Fibroblast of lung (primary cell): ENCODE data around the gene STAT4. TPM values are rescaled to one million over a fixed set of nuclear protein-coding genes. Genes with fewer than 3 reads are reported as not detected.

Source experiments
- DNase-seq, 2 donors: peaks; one replicate each; pipeline versions ENCODE4 v3.0.0 to v3.0.0-alpha.2; 2010; ENCODE audit warnings: low read depth in 2 of 2
- H2AFZ ChIP-seq: 2 replicates; pipeline ENCODE4 v1.5.1; 2012; ENCODE audit warnings: low read length, control low read depth, inconsistent platforms
- H3K27ac ChIP-seq: 2 replicates; pipeline ENCODE4 v1.5.1; 2011; ENCODE audit warnings: low read length, control low read depth; ENCODE audit not compliant: insufficient read depth
- H3K27me3 ChIP-seq: 2 replicates; pipeline ENCODE4 v1.5.1; 2011; ENCODE audit warnings: mild to moderate bottlenecking, low read length; ENCODE audit not compliant: control insufficient read depth, insufficient read depth
- H3K36me3 ChIP-seq: 2 replicates; pipeline ENCODE4 v1.5.1; 2011; ENCODE audit warnings: low read length; ENCODE audit not compliant: control insufficient read depth, insufficient read depth
- H3K4me1 ChIP-seq: 2 replicates; pipeline ENCODE4 v1.5.1; 2011; ENCODE audit warnings: low read length; ENCODE audit not compliant: control insufficient read depth, insufficient read depth; ENCODE audit errors: extremely low read depth
- H3K4me2 ChIP-seq: 2 replicates; pipeline ENCODE4 v1.5.1; 2011; ENCODE audit warnings: low read length, control low read depth; ENCODE audit not compliant: insufficient read depth; ENCODE audit errors: extremely low read depth
- H3K4me3 ChIP-seq, 4 experiments: fragments of 200-600 bp in 1 of 4; sonication (generic) in 1 of 4; replicated peaks in 1 of 4; 2 replicates each; pipeline ENCODE4 v1.5.1; 2011 to 2016; ENCODE audit warnings: low read length in 4 of 4, low read depth in 3 of 4, mild to moderate bottlenecking in 3 of 4, control low read depth in 2 of 4, inconsistent platforms in 1 of 4, mixed read lengths in 1 of 4; ENCODE audit not compliant: insufficient read depth in 1 of 4; ENCODE audit errors: control extremely low read depth in 1 of 4
- H3K79me2 ChIP-seq: 2 replicates; pipeline ENCODE4 v1.5.1; 2012; ENCODE audit warnings: mild to moderate bottlenecking, low read length, inconsistent platforms; ENCODE audit not compliant: control insufficient read depth, insufficient read depth
- H3K9ac ChIP-seq: 2 replicates; pipeline ENCODE4 v1.5.1; 2011; ENCODE audit warnings: mild to moderate bottlenecking, low read length, control low read depth; ENCODE audit not compliant: insufficient read depth
- H3K9me3 ChIP-seq: 2 replicates; pipeline ENCODE4 v1.5.1; 2012; ENCODE audit warnings: low read depth, low read length; ENCODE audit not compliant: control insufficient read depth, insufficient read depth
- H4K20me1 ChIP-seq: 2 replicates; pipeline ENCODE4 v1.5.1; 2011; ENCODE audit warnings: low read length; ENCODE audit not compliant: control insufficient read depth, insufficient read depth; ENCODE audit errors: extremely low read depth
- EZH2 ChIP-seq: IDR thresholded peaks from 2 replicates; pipeline ENCODE4 v1.5.1; 2012; ENCODE audit warnings: low read length, control low read depth, mild to moderate bottlenecking; ENCODE audit errors: missing control alignments
- polyA plus RNA-seq, 2 donors: library from polyadenylated mRNA; depleted of rRNA in 1 of 2; stranded (reverse) in 1 of 2; unstranded in 1 of 2; fragments of >200 nt; gene quantifications; 2 replicates each; pipeline ENCODE4 v1.2.1, GENCODE V29; 2011 to 2012; ENCODE audit warnings: missing spikeins in 1 of 2
- total RNA-seq: library from RNA; depleted of rRNA; stranded (reverse); fragments of >200 nt; gene quantifications from 2 replicates; pipeline ENCODE4 v1.2.1, GENCODE V29; 2014
- TF ChIP-seq, protein P1 (sequence below), 2 donors: IDR thresholded peaks in 1 of 2; conservative IDR thresholded peaks in 1 of 2; 1 replicate in 1 of 2; 2 replicates in 1 of 2; pipeline ENCODE4 v1.5.1; 2011 to 2012; ENCODE audit warnings: low read length in 2 of 2, control low read depth in 1 of 2, inconsistent platforms in 1 of 2, low read depth in 1 of 2, mild to moderate bottlenecking in 1 of 2

The STAT4 gene
- total and polyA plus RNA-seq, 2 donors (not counting 1 experiment from before 2014, with no cell fraction given) = 0.66 to 1.2 TPM

DNA sequence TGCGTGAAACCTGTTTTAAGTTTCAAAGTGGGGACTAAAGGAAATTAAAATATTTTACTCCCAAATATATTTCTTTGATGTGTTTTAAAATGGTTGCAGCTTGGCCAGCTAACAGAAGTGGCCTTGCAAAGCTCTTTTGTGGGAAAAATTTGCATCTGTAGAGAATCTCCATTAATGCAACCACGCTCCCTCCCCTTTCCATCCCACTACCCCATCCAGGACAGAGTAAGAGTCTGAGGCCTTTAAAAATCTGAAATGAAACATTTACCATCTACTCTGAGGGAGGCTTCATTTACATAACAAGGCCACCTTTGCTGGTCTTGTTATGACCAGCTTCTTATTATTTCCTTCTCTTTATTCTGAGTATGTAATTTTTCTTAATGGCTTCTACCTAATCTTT is 63.5 kb downstream of the STAT4 start:
- no peak overlapping the region for H3K9ac ChIP-seq
- TF ChIP-seq, protein P1, sequence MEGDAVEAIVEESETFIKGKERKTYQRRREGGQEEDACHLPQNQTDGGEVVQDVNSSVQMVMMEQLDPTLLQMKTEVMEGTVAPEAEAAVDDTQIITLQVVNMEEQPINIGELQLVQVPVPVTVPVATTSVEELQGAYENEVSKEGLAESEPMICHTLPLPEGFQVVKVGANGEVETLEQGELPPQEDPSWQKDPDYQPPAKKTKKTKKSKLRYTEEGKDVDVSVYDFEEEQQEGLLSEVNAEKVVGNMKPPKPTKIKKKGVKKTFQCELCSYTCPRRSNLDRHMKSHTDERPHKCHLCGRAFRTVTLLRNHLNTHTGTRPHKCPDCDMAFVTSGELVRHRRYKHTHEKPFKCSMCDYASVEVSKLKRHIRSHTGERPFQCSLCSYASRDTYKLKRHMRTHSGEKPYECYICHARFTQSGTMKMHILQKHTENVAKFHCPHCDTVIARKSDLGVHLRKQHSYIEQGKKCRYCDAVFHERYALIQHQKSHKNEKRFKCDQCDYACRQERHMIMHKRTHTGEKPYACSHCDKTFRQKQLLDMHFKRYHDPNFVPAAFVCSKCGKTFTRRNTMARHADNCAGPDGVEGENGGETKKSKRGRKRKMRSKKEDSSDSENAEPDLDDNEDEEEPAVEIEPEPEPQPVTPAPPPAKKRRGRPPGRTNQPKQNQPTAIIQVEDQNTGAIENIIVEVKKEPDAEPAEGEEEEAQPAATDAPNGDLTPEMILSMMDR (conservative IDR thresholded peaks at IDR 0.05 in 1 of 2, IDR thresholded peaks at IDR 0.05 in 1 of 2; ENCODE audit: low read depth in 1 of 2, low read length in 2 of 2) = no peak
- TF ChIP-seq EZH2 = no peak
- no peak overlapping the region for H3K4me2 ChIP-seq
- H3K79me2 ChIP-seq = no peaks in the 10 kb centered on the region
- no peak overlapping the region for H3K27ac ChIP-seq
- no peaks in the 10 kb centered on the region for H3K9me3 ChIP-seq
- no peak overlapping the region for H3K4me3 ChIP-seq
- no peaks in the 10 kb centered on the region for H3K36me3 ChIP-seq
- no peak overlapping the region for H2AFZ ChIP-seq
- no peak for DNase-seq
- no peaks in the 10 kb centered on the region for H3K4me1 ChIP-seq
- H4K20me1 ChIP-seq = no peaks in the 10 kb centered on the region
- H3K27me3 ChIP-seq = no peaks in the 10 kb centered on the region

DNA sequence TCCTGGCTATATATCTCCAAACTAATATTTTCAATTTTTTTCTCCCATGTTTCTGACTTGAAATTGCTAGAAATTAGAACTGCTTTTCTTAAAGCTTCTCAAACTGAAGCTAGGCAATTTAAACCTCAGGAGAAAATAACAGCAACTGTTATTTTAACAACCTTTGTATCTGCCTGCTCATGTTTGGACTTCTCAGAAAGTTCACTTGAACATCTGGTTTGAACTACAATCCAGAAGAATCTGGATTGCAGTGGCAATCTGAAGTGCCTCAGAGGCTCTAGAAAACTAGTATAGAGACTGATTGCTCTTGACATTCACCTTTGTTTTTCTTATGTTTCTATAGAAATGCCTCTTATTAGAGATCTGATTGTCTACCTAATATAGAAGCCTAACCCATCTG is 64.1 kb downstream of the STAT4 start:
- H2AFZ ChIP-seq = no peak overlapping the region
- no peaks in the 10 kb centered on the region for H4K20me1 ChIP-seq
- H3K36me3 ChIP-seq = no peaks in the 10 kb centered on the region
- DNase-seq = no peak
- no peaks in the 10 kb centered on the region for H3K27me3 ChIP-seq
- TF ChIP-seq EZH2 = no peak
- TF ChIP-seq, protein P1 (conservative IDR thresholded peaks at IDR 0.05 in 1 of 2, IDR thresholded peaks at IDR 0.05 in 1 of 2; ENCODE audit: low read depth in 1 of 2, low read length in 2 of 2) = no peak
- no peak overlapping the region for H3K27ac ChIP-seq
- H3K4me3 ChIP-seq = no peak overlapping the region
- no peaks in the 10 kb centered on the region for H3K9me3 ChIP-seq
- no peak overlapping the region for H3K4me2 ChIP-seq
- no peak overlapping the region for H3K9ac ChIP-seq
- no peaks in the 10 kb centered on the region for H3K4me1 ChIP-seq
- no peaks in the 10 kb centered on the region for H3K79me2 ChIP-seq

DNA sequence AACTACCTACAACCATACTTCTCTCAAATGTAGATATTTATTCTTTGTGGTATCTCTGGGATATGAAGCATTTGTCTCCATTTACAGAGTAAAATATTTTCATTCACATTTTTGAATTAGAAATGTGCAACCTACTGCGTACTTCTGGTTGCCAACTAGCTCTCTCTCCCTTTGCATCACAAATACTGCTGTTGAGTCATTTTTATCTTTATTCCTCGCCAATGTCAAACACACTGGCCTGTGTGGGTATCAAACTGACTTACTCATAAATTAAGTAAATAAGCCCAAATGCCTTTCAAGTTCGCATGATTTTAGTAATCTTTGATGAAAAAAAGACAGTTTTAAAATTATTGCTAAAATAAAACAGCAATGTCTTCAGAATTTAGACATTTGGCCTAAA is 67.3 kb downstream of the STAT4 start:
- no peaks in the 10 kb centered on the region for H3K9me3 ChIP-seq
- no peaks in the 10 kb centered on the region for H3K27me3 ChIP-seq
- no peaks in the 10 kb centered on the region for H3K79me2 ChIP-seq
- no peaks in the 10 kb centered on the region for H3K4me1 ChIP-seq
- H3K36me3 ChIP-seq = no peaks in the 10 kb centered on the region
- no peak for TF ChIP-seq EZH2
- TF ChIP-seq, protein P1 (conservative IDR thresholded peaks at IDR 0.05 in 1 of 2, IDR thresholded peaks at IDR 0.05 in 1 of 2; ENCODE audit: low read depth in 1 of 2, low read length in 2 of 2) = no peak
- no peak overlapping the region for H3K4me3 ChIP-seq
- no peak overlapping the region for H3K4me2 ChIP-seq
- peak in 1 of 2 donors; percentile 64 for DNase-seq
- no peak overlapping the region for H3K27ac ChIP-seq
- no peaks in the 10 kb centered on the region for H4K20me1 ChIP-seq
- no peak overlapping the region for H2AFZ ChIP-seq
- H3K9ac ChIP-seq = no peak overlapping the region
